Neural progenitor cell (in vitro differentiated cells): ENCODE results near the gene ASPHD1. TPM values are rescaled to one million over a fixed set of nuclear protein-coding genes. Genes with fewer than 3 reads are reported as not detected.

Experiments
- DNase-seq: peaks from one replicate; pipeline ENCODE4 v3.0.0-alpha.2; 2016; ENCODE audit warnings: low spot score
- H2AFZ ChIP-seq: fragments of 200-600 bp; sonication (generic); replicated peaks from 2 replicates; pipeline ENCODE4 v1.6.1; 2016; ENCODE audit warnings: antibody characterized with exemption
- H3F3A ChIP-seq: fragments of 200-600 bp; sonication (generic); 2 replicates; pipeline ENCODE4 v1.6.1; 2016; ENCODE audit warnings: antibody characterized with exemption, low read depth
- H3K27ac ChIP-seq: fragments of 200-600 bp; sonication (generic); 2 replicates; pipeline ENCODE4 v1.5.1; 2016; ENCODE audit warnings: mild to moderate bottlenecking
- H3K27me3 ChIP-seq: fragments of 200-600 bp; sonication (generic); 2 replicates; pipeline ENCODE4 v1.6.1; 2016; ENCODE audit warnings: mild to moderate bottlenecking, moderate library complexity
- H3K36me3 ChIP-seq: fragments of 200-600 bp; sonication (generic); 2 replicates; pipeline ENCODE4 v1.5.1; 2016
- H3K4me1 ChIP-seq: fragments of 200-600 bp; sonication (generic); 2 replicates; pipeline ENCODE4 v1.6.1; 2016; ENCODE audit warnings: mixed run types
- H3K4me2 ChIP-seq: fragments of 200-600 bp; sonication (generic); 2 replicates; pipeline ENCODE4 v1.6.1; 2016
- H3K4me3 ChIP-seq: fragments of 200-600 bp; sonication (generic); 2 replicates; pipeline ENCODE4 v1.5.1; 2016
- H3K79me2 ChIP-seq: fragments of 200-600 bp; sonication (generic); 2 replicates; pipeline ENCODE4 v1.6.1; 2016; ENCODE audit warnings: low read depth
- H3K9ac ChIP-seq: fragments of 200-600 bp; sonication (generic); 2 replicates; pipeline ENCODE4 v1.6.1; 2016
- H3K9me3 ChIP-seq: fragments of 200-600 bp; sonication (generic); 2 replicates; pipeline ENCODE4 v1.5.1; 2016; ENCODE audit warnings: low read depth
- H4K20me1 ChIP-seq: fragments of 200-600 bp; sonication (generic); 2 replicates; pipeline ENCODE4 v1.6.1; 2016; ENCODE audit warnings: low read depth
- H3K27ac Mint-ChIP-seq: 3 replicates; pipeline ENCODE4 v1.8.0; 2021; ENCODE audit warnings: mixed read lengths
- H3K27me3 Mint-ChIP-seq: 2 replicates; pipeline ENCODE4 v1.8.0; 2022; ENCODE audit warnings: low read depth, mild to moderate bottlenecking, inconsistent platforms, moderate library complexity, mixed read lengths; ENCODE audit not compliant: insufficient read depth
- H3K36me3 Mint-ChIP-seq: 3 replicates; pipeline ENCODE4 v1.8.0; 2021; ENCODE audit warnings: mixed read lengths
- H3K4me1 Mint-ChIP-seq: 3 replicates; pipeline ENCODE4 v1.8.0; 2021; ENCODE audit warnings: mixed read lengths
- H3K4me3 Mint-ChIP-seq: 3 replicates; pipeline ENCODE4 v1.8.0; 2021; ENCODE audit warnings: mild to moderate bottlenecking, moderate library complexity, mixed read lengths
- H3K9me3 Mint-ChIP-seq: 3 replicates; pipeline ENCODE4 v1.8.0; 2020; ENCODE audit warnings: mixed read lengths
- EZH2 ChIP-seq: fragments of 200-600 bp; sonication (generic); IDR thresholded peaks from 2 replicates; pipeline ENCODE4 v1.6.1; 2017; ENCODE audit warnings: antibody characterized with exemption, mild to moderate bottlenecking, moderate library complexity
- EZH2phosphoT487 ChIP-seq: fragments of 200-600 bp; sonication (generic); IDR thresholded peaks from 2 replicates; pipeline ENCODE4 v1.6.1; 2017; ENCODE audit warnings: antibody characterized with exemption
- total RNA-seq: library from RNA; depleted of rRNA; stranded (reverse); fragments of >200 nt; gene quantifications from 2 replicates; pipeline ENCODE4 v1.2.3, GENCODE V29; 2015; ENCODE audit warnings: low replicate concordance
- TF ChIP-seq, protein P1 (sequence below): fragments of 200-600 bp; sonication (generic); IDR thresholded peaks from 2 replicates; pipeline ENCODE4 v1.5.1; 2017; ENCODE audit warnings: antibody characterized with exemption, mild to moderate bottlenecking

Gene ASPHD1
- total RNA-seq, 1 donor from 2014 or later, result 0.97 TPM

- H3K27me3 ChIP-seq, result peaks cover 20% of the 10 kb centered on the region
- Mint-ChIP-seq H3K27me3 (peaks cover 26% of the 10 kb centered on the region), H3K9me3 (no peaks in the 10 kb centered on the region), H3K4me1 (peaks cover 7% of the 10 kb centered on the region), H3K27ac (no peak overlapping the region), H3K4me3 (peak overlapping the region; percentile 41), H3K36me3 (no peaks in the 10 kb centered on the region)
- peak; percentile 97 for DNase-seq
- peak overlapping the region; percentile 55 for H2AFZ ChIP-seq
- H3K4me2 ChIP-seq, result peak overlapping the region; percentile 65
- peaks cover 23% of the 10 kb centered on the region for H3F3A ChIP-seq
- peaks cover 3% of the 10 kb centered on the region for H3K4me1 ChIP-seq
- H3K9me3 ChIP-seq, result no peaks in the 10 kb centered on the region
- TF ChIP-seq, protein P1, sequence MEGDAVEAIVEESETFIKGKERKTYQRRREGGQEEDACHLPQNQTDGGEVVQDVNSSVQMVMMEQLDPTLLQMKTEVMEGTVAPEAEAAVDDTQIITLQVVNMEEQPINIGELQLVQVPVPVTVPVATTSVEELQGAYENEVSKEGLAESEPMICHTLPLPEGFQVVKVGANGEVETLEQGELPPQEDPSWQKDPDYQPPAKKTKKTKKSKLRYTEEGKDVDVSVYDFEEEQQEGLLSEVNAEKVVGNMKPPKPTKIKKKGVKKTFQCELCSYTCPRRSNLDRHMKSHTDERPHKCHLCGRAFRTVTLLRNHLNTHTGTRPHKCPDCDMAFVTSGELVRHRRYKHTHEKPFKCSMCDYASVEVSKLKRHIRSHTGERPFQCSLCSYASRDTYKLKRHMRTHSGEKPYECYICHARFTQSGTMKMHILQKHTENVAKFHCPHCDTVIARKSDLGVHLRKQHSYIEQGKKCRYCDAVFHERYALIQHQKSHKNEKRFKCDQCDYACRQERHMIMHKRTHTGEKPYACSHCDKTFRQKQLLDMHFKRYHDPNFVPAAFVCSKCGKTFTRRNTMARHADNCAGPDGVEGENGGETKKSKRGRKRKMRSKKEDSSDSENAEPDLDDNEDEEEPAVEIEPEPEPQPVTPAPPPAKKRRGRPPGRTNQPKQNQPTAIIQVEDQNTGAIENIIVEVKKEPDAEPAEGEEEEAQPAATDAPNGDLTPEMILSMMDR, result no peak
- TF ChIP-seq EZH2phosphoT487, result no peak
- no peak for TF ChIP-seq EZH2
- H3K27ac ChIP-seq, result no peak overlapping the region
- no peak overlapping the region for H3K9ac ChIP-seq
- no peaks in the 10 kb centered on the region for H4K20me1 ChIP-seq
- no peaks in the 10 kb centered on the region for H3K36me3 ChIP-seq
- H3K4me3 ChIP-seq, result peak overlapping the region; percentile 47
- no peaks in the 10 kb centered on the region for H3K79me2 ChIP-seq
Observed at GRCh38 chr16:29877266-29877961, 22.9 kb upstream of the ASPHD1 start.

GRCh38 chr16:29878172-29878571, 22.1 kb upstream of the ASPHD1 start:
- no peak for DNase-seq
- no peaks in the 10 kb centered on the region for H3K36me3 Mint-ChIP-seq
- H3K4me3 ChIP-seq, result no peak overlapping the region
- H3K27ac Mint-ChIP-seq, result no peak overlapping the region
- H3K9me3 Mint-ChIP-seq, result no peaks in the 10 kb centered on the region
- no peak overlapping the region for H3K27ac ChIP-seq
- peaks cover 7% of the 10 kb centered on the region for H3K4me1 Mint-ChIP-seq
- H3K36me3 ChIP-seq, result no peaks in the 10 kb centered on the region
- peaks cover 23% of the 10 kb centered on the region for H3K27me3 Mint-ChIP-seq
- no peaks in the 10 kb centered on the region for H3K9me3 ChIP-seq
- H3K4me3 Mint-ChIP-seq, result no peak overlapping the region
- H3K79me2 ChIP-seq, result no peaks in the 10 kb centered on the region
- H3K9ac ChIP-seq, result no peak overlapping the region
- H2AFZ ChIP-seq, result peak overlapping the region; percentile 55
- peaks cover 3% of the 10 kb centered on the region for H3K4me1 ChIP-seq
- TF ChIP-seq EZH2 (no peak), EZH2phosphoT487 (no peak)
- TF ChIP-seq, protein P1, result no peak
- peak overlapping the region; percentile 39 for H3K4me2 ChIP-seq
- H3K27me3 ChIP-seq, result peaks cover 20% of the 10 kb centered on the region
- H4K20me1 ChIP-seq, result no peaks in the 10 kb centered on the region
- H3F3A ChIP-seq, result peaks cover 23% of the 10 kb centered on the region

GRCh38 chr16:29881050-29881449, 19.2 kb upstream of the ASPHD1 start:
- peaks cover 16% of the 10 kb centered on the region for H3K27me3 ChIP-seq
- no peak overlapping the region for H2AFZ ChIP-seq
- no peak for TF ChIP-seq EZH2
- no peak for TF ChIP-seq EZH2phosphoT487
- TF ChIP-seq, protein P1, result no peak
- H3K4me1 ChIP-seq, result peaks cover 3% of the 10 kb centered on the region
- peaks cover 15% of the 10 kb centered on the region for H3K27me3 Mint-ChIP-seq
- no peak overlapping the region for H3K27ac Mint-ChIP-seq
- H3K4me3 Mint-ChIP-seq, result no peak overlapping the region
- H3F3A ChIP-seq, result peaks cover 19% of the 10 kb centered on the region
- no peaks in the 10 kb centered on the region for H4K20me1 ChIP-seq
- H3K9me3 ChIP-seq, result no peaks in the 10 kb centered on the region
- H3K36me3 ChIP-seq, result no peaks in the 10 kb centered on the region
- no peak overlapping the region for H3K4me3 ChIP-seq
- no peak overlapping the region for H3K27ac ChIP-seq
- DNase-seq, result no peak
- H3K4me2 ChIP-seq, result no peak overlapping the region
- no peaks in the 10 kb centered on the region for H3K9me3 Mint-ChIP-seq
- no peaks in the 10 kb centered on the region for H3K79me2 ChIP-seq
- H3K36me3 Mint-ChIP-seq, result no peaks in the 10 kb centered on the region
- H3K9ac ChIP-seq, result peak overlapping the region; percentile 34
- peaks cover 5% of the 10 kb centered on the region for H3K4me1 Mint-ChIP-seq
